ENCODE results near the gene CRTC2.
"Not testable (repeated sequence)": the region's sequence is repeated elsewhere in the genome, so short reads cannot be mapped to it uniquely, and the experiment has no call there.

CRTC2 gene

GRCh38 chr1:153922972-153923925, 35.2 kb downstream of the CRTC2 start, which contains the start of gene GATAD2B:
GATAD2B (minus strand) TSS chr1:153922972; CDS start chr1:153828347, 94,625 bp downstream.
- peak; percentile 100 for DNase-seq

GRCh38 chr1:153922076-153922971, 36.1 kb downstream of the CRTC2 start:
- peak; percentile 84 for DNase-seq

GRCh38 chr1:153921803-153922075, 36.7 kb downstream of the CRTC2 start:
- peak; percentile 20 for DNase-seq

GRCh38 chr1:153921080-153921802, 37.2 kb downstream of the CRTC2 start:
- no peak for DNase-seq

- DNase-seq = peak; percentile 82
These were observed 38.2 kb downstream of the CRTC2 start for GRCh38 chr1:153919876-153920852.

- DNase-seq = no peak
These were observed 42.1 kb downstream of the CRTC2 start for GRCh38 chr1:153916297-153916696.

- DNase-seq = no peak
These were observed 46.1 kb downstream of the CRTC2 start for GRCh38 chr1:153912349-153912748.

GRCh38 chr1:153910560-153910959, 47.9 kb downstream of the CRTC2 start:
- DNase-seq = not testable (repeated sequence)

- DNase-seq = no peak
These were observed 50.3 kb downstream of the CRTC2 start for GRCh38 chr1:153908071-153908470.

GRCh38 chr1:153907134-153907533, 51.3 kb downstream of the CRTC2 start:
- no peak for DNase-seq

- DNase-seq = no peak
These were observed 52.0 kb downstream of the CRTC2 start for GRCh38 chr1:153906396-153906795.

GRCh38 chr1:153905908-153906307, 52.5 kb downstream of the CRTC2 start:
- not testable (repeated sequence) for DNase-seq

- no peak for DNase-seq
These were observed 54.5 kb downstream of the CRTC2 start for GRCh38 chr1:153903841-153904455.

- DNase-seq = no peak
These were observed 58.9 kb downstream of the CRTC2 start for GRCh38 chr1:153899509-153899908.
